Skeletal muscle satellite cell (primary cell): ENCODE measurements around the gene KCNE5. TPM values are rescaled to one million over a fixed set of nuclear protein-coding genes. Genes with fewer than 3 reads are reported as not detected.
"Not testable (repeated sequence)": the region's sequence is repeated elsewhere in the genome, so short reads cannot be mapped to it uniquely, and the experiment has no call there.

Source experiments
- H3K27me3 ChIP-seq: 2 replicates; pipeline ENCODE4 v1.7.0; 2013; ENCODE audit warnings: low read length; ENCODE audit not compliant: control insufficient read depth, insufficient read depth
- H3K36me3 ChIP-seq: 2 replicates; pipeline ENCODE4 v1.7.0; 2013; ENCODE audit warnings: mild to moderate bottlenecking, control low read depth, low read length; ENCODE audit not compliant: insufficient read depth
- H3K4me1 ChIP-seq: 2 replicates; pipeline ENCODE4 v1.7.0; 2013; ENCODE audit warnings: low read length; ENCODE audit not compliant: control insufficient read depth, insufficient read depth
- H3K4me2 ChIP-seq: 2 replicates; pipeline ENCODE4 v1.7.0; 2013; ENCODE audit warnings: mild to moderate bottlenecking, low read length
- H3K4me3 ChIP-seq: 2 replicates; pipeline ENCODE4 v1.7.0; 2013; ENCODE audit warnings: low read length
- H3K9ac ChIP-seq: 2 replicates; pipeline ENCODE4 v1.7.0; 2013; ENCODE audit warnings: mild to moderate bottlenecking, low read depth, low read length, moderate library complexity
- H3K9me3 ChIP-seq: replicated peaks from 2 replicates; pipeline ENCODE4 v1.7.0; 2013; ENCODE audit warnings: mild to moderate bottlenecking, control low read depth, low read length
- total RNA-seq: library from RNA; depleted of rRNA; stranded (reverse); fragments of >200 nt; gene quantifications from 2 replicates; pipeline ENCODE4 v1.2.3, GENCODE V29; 2012; rRNA removed

Gene KCNE5, protein sequence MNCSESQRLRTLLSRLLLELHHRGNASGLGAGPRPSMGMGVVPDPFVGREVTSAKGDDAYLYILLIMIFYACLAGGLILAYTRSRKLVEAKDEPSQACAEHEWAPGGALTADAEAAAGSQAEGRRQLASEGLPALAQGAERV
- 0.44 and 1.3 TPM in 2 replicates for total RNA-seq

DNA sequence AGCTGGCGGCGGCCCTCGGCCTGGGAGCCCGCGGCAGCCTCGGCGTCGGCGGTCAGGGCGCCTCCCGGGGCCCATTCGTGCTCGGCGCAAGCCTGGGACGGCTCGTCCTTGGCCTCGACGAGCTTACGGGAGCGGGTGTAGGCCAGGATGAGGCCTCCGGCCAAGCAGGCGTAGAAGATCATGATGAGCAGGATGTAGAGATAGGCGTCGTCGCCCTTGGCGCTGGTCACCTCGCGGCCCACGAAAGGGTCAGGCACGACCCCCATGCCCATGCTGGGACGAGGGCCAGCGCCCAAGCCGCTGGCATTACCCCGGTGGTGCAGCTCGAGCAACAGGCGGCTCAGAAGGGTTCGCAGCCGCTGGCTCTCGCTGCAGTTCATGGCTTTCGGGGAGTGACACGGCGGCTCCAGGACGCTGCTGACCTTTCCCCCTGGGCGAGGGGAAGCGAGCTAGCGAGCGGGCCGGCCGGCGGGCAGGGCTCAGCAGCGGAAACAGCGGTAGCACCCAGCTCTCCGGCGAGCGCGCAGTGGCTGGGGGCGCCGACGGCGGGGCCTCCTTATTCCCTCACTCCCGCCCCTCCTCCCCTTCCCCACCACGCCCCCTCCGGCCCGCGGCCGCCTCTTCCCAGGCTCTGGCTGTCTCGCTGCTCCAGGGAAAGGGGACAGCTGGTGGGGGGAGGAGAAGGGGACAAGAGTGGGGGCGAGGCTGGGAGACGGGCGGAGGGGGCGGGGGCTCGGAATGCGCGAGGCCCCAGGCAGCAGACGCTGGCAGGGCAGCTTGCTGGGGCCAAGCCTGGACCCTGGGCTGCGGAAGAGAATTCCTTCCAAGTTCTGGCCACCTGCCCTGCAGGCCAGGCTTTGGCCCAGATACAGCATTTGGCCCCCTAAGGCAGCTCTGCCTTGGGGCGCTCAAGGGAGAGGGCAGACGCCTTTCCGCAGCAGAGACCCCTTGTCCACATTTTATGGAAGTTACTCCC lies at the start of gene KCNE5:
KCNE5 (minus strand) TSS at position 532 of the 976 bp plus-strand sequence; CDS start at position 380, 152 bp downstream.
- Histone ChIP-seq H3K36me3 (no peaks in the 10 kb centered on the region), H3K4me2 (peak within 1 kb of the TSS; percentile 36), H3K27me3 (peaks cover 2% of the 10 kb centered on the region), H3K4me1 (no peaks in the 10 kb centered on the region), H3K9ac (no peak within 1 kb of the TSS), H3K9me3 (no peaks in the 10 kb centered on the region), H3K4me3 (no peak within 1 kb of the TSS)

DNA sequence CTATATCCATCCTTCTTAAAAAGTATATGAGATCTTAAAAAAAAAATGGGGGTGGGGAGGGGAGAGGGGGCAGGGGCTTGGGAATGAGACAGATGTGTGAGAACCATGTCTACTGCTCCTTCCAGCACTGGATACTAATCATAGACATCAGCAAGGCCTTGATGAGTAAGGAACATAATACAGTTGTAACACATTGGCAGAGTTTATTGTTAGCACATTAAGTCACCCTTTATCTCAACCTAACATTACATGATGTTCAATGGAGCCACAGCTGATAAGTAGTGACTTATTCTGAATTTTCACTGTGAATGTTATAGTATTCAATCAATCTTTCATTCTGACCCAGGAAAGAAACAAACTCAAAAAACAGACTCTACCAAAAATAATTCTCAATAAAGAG lies 47.3 kb upstream of the KCNE5 start:
- no peaks in the 10 kb centered on the region for H3K4me1 ChIP-seq
- H3K4me2 ChIP-seq = no peak overlapping the region
- H3K27me3 ChIP-seq = no peaks in the 10 kb centered on the region
- no peak overlapping the region for H3K4me3 ChIP-seq
- no peak overlapping the region for H3K9ac ChIP-seq
- H3K36me3 ChIP-seq = peaks cover 19% of the 10 kb centered on the region
- no peaks in the 10 kb centered on the region for H3K9me3 ChIP-seq

DNA sequence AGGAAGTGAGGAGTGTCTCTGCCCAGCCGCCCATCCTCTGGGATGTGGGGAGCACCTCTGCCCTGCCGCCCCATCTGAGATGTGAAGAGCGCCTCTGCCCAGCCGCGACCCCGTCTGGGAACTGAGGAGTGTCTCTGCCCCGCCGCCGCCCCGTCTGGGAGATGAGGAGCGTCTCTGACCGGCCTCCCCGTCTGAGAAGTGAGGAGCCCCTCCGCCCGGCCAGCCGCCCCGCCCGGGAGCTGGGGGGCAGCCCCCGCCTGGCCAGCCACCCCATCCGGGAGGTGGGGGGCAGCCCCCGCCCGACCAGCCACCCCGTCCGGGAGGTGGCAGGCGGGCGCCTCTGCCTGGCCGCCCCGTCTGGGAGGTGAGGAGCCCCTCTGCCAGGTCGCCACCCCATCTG lies 46.2 kb upstream of the KCNE5 start:
- H3K4me1 ChIP-seq, H3K4me2 ChIP-seq, H3K4me3 ChIP-seq, H3K27me3 ChIP-seq, H3K9ac ChIP-seq, H3K9me3 ChIP-seq: not testable (repeated sequence)
- peaks cover 22% of the 10 kb centered on the region for H3K36me3 ChIP-seq

DNA sequence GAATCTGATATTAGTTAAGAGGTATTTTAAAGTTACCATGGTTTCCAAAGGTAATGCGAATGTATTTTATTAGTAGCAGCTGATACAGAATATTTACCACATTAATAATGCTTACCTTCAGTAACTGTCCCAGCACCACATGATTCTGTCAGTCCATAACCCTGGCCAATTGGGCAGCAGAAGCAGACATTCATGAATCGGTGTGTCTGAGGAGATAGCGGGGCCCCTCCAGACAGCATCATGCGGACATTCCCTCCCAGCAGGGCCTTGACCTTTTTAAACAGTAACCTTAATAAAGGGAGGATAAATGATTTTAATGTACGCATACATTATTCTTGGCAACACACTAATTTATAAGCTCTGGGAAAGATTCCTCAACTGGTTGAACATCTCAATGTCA lies 43.0 kb upstream of the KCNE5 start:
- Histone ChIP-seq H3K4me1 (no peaks in the 10 kb centered on the region), H3K9me3 (no peaks in the 10 kb centered on the region), H3K27me3 (peaks cover 5% of the 10 kb centered on the region), H3K4me2 (no peak overlapping the region), H3K9ac (no peak overlapping the region), H3K4me3 (no peak overlapping the region), H3K36me3 (peaks cover 16% of the 10 kb centered on the region)

DNA sequence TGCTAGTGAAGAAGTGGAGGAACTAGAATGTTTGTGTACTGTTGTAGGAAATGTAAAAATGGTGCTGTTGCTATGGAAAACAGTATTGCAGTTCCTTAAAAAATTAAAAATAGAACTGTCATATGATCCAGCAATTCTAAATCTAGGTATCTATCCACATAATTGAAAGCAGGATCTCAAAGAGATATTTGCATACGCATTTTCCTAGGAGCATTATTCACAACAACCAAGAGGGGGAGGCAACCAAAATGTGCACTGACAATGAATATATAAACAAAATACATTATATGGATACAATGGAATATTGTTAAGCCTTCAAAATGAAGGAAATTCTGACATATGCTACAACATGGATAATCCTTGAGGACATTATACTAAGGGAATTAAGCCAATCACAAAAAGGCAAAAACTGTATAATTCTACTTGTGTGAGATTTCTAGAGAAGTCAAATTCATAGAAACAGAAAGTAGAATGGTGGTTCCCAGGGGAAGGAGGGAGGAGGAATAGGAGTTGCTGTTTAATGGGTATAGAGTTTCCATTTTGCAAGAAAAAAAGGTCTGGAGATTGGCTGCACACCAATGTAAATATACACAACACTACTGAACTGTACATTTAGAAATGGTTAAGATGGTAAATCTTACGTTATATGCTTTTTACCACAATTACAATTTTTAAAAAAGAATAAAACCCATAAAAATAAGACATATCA lies 35.6 kb upstream of the KCNE5 start:
- no peaks in the 10 kb centered on the region for H3K4me1 ChIP-seq
- H3K4me2 ChIP-seq = no peak overlapping the region
- no peak overlapping the region for H3K4me3 ChIP-seq
- H3K9ac ChIP-seq = no peak overlapping the region
- H3K27me3 ChIP-seq = peaks cover 5% of the 10 kb centered on the region
- H3K9me3 ChIP-seq = no peaks in the 10 kb centered on the region
- H3K36me3 ChIP-seq = peaks cover 6% of the 10 kb centered on the region

DNA sequence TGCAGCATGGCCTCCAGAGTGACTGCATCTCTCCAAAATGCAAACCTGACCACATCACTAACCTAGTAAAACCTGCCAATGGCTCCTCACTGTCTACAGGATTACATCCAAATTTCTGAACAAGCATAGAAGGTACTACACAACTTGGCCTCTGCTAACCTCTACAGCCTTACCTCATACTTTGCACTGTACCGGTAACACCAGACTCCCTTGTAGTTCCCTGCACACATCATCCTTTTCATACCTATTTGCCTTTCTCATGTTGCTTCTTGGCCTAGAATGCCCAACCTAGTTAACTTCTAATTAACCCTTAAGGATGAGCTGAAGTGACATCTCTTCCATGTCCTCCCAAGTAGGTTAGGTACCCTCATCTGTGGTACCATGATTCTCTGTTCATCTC lies 33.4 kb upstream of the KCNE5 start:
- Histone ChIP-seq H3K36me3 (peaks cover 6% of the 10 kb centered on the region), H3K4me2 (no peak overlapping the region), H3K9me3 (no peaks in the 10 kb centered on the region), H3K27me3 (peaks cover 7% of the 10 kb centered on the region), H3K9ac (no peak overlapping the region), H3K4me1 (no peaks in the 10 kb centered on the region), H3K4me3 (no peak overlapping the region)

DNA sequence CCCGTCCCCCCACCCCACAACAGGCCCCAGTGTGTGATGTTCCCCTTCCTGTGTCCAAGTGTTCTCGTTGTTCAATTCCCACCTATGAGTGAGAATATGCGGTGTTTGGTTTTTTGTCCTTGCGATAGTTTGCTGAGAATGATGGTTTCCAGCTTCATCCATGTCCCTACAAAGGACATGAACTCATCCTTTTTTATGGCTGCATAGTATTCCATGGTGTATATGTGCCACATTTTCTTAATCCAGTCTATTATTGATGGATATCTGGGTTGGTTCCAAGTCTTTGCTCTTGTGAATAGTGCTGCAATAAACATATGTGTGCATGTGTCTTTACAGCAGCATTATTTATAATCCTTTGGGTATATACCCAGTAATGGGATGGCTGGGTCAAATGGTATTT lies 32.4 kb upstream of the KCNE5 start:
- not testable (repeated sequence) for H3K4me3 ChIP-seq, H3K36me3 ChIP-seq

DNA sequence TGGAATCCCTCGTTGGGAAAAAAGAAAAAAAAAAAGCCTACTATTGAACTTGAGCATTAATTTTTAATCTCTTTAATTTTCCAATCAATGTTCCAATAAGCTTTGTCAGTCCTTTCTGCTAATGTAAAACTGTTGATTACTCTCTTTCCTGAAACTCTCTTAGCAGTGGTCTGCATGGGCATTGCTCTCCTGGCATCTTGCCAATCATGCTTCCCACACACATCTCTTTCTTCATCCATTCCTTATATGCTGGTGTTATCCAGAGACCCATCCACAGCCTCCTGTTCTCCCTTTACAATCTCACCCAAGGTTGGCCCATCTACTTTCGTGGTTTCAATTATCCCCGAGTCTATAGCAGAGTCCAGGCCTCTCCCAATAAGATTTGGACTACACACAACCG lies 31.8 kb upstream of the KCNE5 start:
- no peak overlapping the region for H3K4me3 ChIP-seq

More for the DNA sequence above, 32.4 kb upstream of the KCNE5 start:
- not testable (repeated sequence) for H3K27me3 ChIP-seq, H3K4me2 ChIP-seq, H3K4me1 ChIP-seq, H3K9ac ChIP-seq, H3K9me3 ChIP-seq

DNA sequence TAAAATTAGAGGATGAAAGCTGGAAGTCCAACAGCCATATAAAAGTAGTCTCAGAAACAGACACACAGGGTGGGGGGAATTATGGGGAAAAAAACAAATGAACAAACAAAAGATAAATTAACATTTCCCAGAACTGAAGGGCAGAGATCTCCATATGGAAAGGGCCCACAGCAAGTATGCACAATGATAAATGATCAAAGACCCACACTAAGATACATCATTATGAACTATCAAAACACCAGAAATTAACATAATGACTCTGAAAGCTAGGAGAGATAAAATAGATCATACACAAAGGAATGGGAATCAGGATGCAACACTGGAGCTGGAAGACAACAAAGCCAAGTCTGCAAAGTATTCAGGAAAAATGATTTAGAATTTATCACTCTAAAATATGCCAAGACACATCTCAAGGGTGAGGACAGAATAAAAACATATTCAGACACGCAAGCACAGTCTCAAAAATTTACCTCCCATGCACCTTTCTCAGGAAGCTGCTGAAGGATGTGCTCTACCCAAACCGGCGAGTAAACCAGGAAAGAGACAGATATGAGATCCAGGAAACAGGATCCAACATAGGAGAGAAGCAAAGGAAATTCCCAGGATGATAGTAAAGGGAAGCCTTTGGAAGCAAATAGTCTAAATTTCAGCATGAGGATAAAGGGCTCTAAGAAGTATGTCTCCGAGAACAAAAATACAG lies 30.7 kb upstream of the KCNE5 start:
- peaks cover 6% of the 10 kb centered on the region for H3K36me3 ChIP-seq

More for the DNA sequence above, 31.8 kb upstream of the KCNE5 start:
- no peaks in the 10 kb centered on the region for H3K4me1 ChIP-seq
- H3K9me3 ChIP-seq = no peaks in the 10 kb centered on the region
- peaks cover 6% of the 10 kb centered on the region for H3K36me3 ChIP-seq
- H3K27me3 ChIP-seq = peaks cover 7% of the 10 kb centered on the region
- no peak overlapping the region for H3K4me2 ChIP-seq
- no peak overlapping the region for H3K9ac ChIP-seq

DNA sequence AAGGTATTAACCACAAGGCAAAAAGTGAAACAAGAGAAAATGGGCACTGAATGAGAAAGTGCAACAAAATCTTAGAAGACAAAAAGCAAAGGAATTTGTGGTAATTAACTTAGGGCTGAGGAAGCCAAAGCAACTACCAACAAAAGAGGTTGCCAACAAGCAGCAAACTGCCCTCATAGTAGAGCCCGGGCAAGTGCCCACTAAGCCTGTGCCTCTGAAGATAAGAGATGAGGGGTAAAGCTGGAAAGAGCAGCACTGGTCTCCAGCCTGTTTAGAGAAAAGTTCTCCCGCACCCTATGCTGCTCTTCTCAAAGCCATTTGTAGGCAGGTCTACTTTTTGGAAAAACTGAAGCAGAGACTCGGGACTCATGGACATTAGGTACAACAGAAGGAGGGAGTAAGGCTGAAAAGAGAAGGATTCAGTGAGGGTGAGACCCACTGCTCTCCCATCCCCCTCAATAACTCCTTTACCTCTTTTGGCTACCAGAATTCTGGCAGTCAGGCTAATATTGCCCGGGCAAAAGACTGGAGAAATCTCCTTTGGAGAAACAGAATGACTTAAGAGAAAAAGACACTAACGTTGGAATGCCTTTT lies 29.6 kb upstream of the KCNE5 start:
- Histone ChIP-seq H3K9ac (no peak overlapping the region), H3K9me3 (no peaks in the 10 kb centered on the region), H3K4me1 (no peaks in the 10 kb centered on the region), H3K4me2 (no peak overlapping the region), H3K36me3 (peaks cover 6% of the 10 kb centered on the region), H3K27me3 (peaks cover 7% of the 10 kb centered on the region), H3K4me3 (no peak overlapping the region)

More for the DNA sequence above, 30.7 kb upstream of the KCNE5 start:
- H3K27me3 ChIP-seq = peaks cover 7% of the 10 kb centered on the region
- no peak overlapping the region for H3K4me2 ChIP-seq
- no peaks in the 10 kb centered on the region for H3K9me3 ChIP-seq
- H3K4me1 ChIP-seq = no peaks in the 10 kb centered on the region
- no peak overlapping the region for H3K4me3 ChIP-seq
- H3K9ac ChIP-seq = no peak overlapping the region

DNA sequence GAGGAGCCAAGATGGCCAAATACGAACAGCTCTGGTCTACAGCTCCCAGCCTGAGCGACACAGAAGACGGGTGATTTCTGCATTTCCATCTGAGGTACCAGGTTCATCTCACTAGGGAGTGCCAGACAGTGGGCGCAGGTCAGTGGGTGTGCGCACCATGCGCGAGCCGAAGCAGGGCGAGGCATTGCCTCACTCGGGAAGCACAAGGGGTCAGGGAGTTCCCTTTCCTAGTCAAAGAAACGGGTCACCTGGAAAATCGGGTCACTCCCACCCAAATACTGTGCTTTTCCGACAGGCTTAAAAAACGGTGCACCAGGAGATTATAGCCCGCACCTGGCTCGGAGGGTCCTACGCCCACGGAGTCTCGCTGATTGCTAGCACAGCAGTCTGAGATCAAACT lies 19.7 kb upstream of the KCNE5 start:
- H3K4me2 ChIP-seq, H3K27me3 ChIP-seq, H3K4me3 ChIP-seq, H3K4me1 ChIP-seq, H3K36me3 ChIP-seq, H3K9ac ChIP-seq, H3K9me3 ChIP-seq: not testable (repeated sequence)
